ENCODE measurements around the gene CTDSPL2. TPM values are rescaled to one million over a fixed set of nuclear protein-coding genes. Genes with fewer than 3 reads are reported as not detected.
"Not testable (repeated sequence)": the region's sequence is repeated elsewhere in the genome, so short reads cannot be mapped to it uniquely, and the experiment has no call there.

Gene CTDSPL2
- total RNA-seq, 1 donor from 2014 or later = 97.7 TPM

GRCh38 chr15:44537735-44538240, 110.4 kb downstream of the CTDSPL2 start:
- no peak for DNase-seq (ENCODE audit: low read depth, low spot score)

- DNase-seq (ENCODE audit: low read depth, low spot score) = peak; percentile 60
Measured at GRCh38 chr15:44541282-44541958, 114.0 kb downstream of the CTDSPL2 start.

GRCh38 chr15:44542596-44542995, 115.2 kb downstream of the CTDSPL2 start:
- no peak for DNase-seq (ENCODE audit: low read depth, low spot score)

GRCh38 chr15:44544745-44545144, 117.3 kb downstream of the CTDSPL2 start:
- DNase-seq (ENCODE audit: low read depth, low spot score) = not testable (repeated sequence)

- DNase-seq (ENCODE audit: low read depth, low spot score) = no peak
Measured at GRCh38 chr15:44545913-44546802, 118.7 kb downstream of the CTDSPL2 start.

- not testable (repeated sequence) for DNase-seq (ENCODE audit: low read depth, low spot score)
Measured at GRCh38 chr15:44549152-44549551, 121.7 kb downstream of the CTDSPL2 start.

- no peak for DNase-seq (ENCODE audit: low read depth, low spot score)
Measured at GRCh38 chr15:44550256-44550655, 122.8 kb downstream of the CTDSPL2 start.

- DNase-seq (ENCODE audit: low read depth, low spot score) = no peak
Measured at GRCh38 chr15:44550734-44551133, 123.3 kb downstream of the CTDSPL2 start.

- no peak for DNase-seq (ENCODE audit: low read depth, low spot score)
Measured at GRCh38 chr15:44554934-44555723, 127.7 kb downstream of the CTDSPL2 start.

- DNase-seq (ENCODE audit: low read depth, low spot score) = not testable (repeated sequence)
Measured at GRCh38 chr15:44560926-44561325, 133.5 kb downstream of the CTDSPL2 start.

- DNase-seq (ENCODE audit: low read depth, low spot score) = no peak
Measured at GRCh38 chr15:44565387-44566154, 138.1 kb downstream of the CTDSPL2 start.

- DNase-seq (ENCODE audit: low read depth, low spot score) = no peak
Measured at GRCh38 chr15:44566155-44566540, 138.7 kb downstream of the CTDSPL2 start.

- DNase-seq (ENCODE audit: low read depth, low spot score) = no peak
Measured at GRCh38 chr15:44568338-44568737, 140.9 kb downstream of the CTDSPL2 start.

- no peak for DNase-seq (ENCODE audit: low read depth, low spot score)
Measured at GRCh38 chr15:44569316-44569715, 141.9 kb downstream of the CTDSPL2 start.

- DNase-seq (ENCODE audit: low read depth, low spot score) = no peak
Measured at GRCh38 chr15:44570361-44570760, 142.9 kb downstream of the CTDSPL2 start.

GRCh38 chr15:44573386-44573785, 146.0 kb downstream of the CTDSPL2 start:
- no peak for DNase-seq (ENCODE audit: low read depth, low spot score)

GRCh38 chr15:44574734-44575133, 147.3 kb downstream of the CTDSPL2 start:
- DNase-seq (ENCODE audit: low read depth, low spot score) = no peak

Data from pulmonary artery endothelial cell (primary cell).